SK-N-MC (cell line): ENCODE measurements around the gene CACFD1.

Experiments
- EZH2 ChIP-seq: fragments of 200-600 bp; sonication (generic); IDR thresholded peaks from one replicate; pipeline ENCODE4 v1.6.1; 2017; ENCODE audit warnings: antibody characterized with exemption
- FOXP2 ChIP-seq: optimal IDR thresholded peaks from 2 replicates; pipeline ENCODE3; 2011; ENCODE audit warnings: mild to moderate bottlenecking, moderate library complexity; ENCODE audit not compliant: insufficient read depth; ENCODE audit errors: extremely low read length, control extremely low read depth
- POLR2AphosphoS5 ChIP-seq: IDR thresholded peaks from 2 replicates; pipeline ENCODE4 v1.6.1; 2012; ENCODE audit warnings: mild to moderate bottlenecking, low read depth, low read length, borderline replicate concordance

GRCh38 chr9:133454325-133454724, 5.5 kb upstream of the CACFD1 start:
- TF ChIP-seq POLR2AphosphoS5 (no peak), EZH2 (no peak), FOXP2 (no peak)
